ENCODE measurements around the gene PPP2R5E. TPM values are rescaled to one million over a fixed set of nuclear protein-coding genes. Genes with fewer than 3 reads are reported as not detected.

PPP2R5E gene
- total and polyA plus RNA-seq, 2 experiments from 2014 or later = 30.9 to 31.4 TPM

DNA sequence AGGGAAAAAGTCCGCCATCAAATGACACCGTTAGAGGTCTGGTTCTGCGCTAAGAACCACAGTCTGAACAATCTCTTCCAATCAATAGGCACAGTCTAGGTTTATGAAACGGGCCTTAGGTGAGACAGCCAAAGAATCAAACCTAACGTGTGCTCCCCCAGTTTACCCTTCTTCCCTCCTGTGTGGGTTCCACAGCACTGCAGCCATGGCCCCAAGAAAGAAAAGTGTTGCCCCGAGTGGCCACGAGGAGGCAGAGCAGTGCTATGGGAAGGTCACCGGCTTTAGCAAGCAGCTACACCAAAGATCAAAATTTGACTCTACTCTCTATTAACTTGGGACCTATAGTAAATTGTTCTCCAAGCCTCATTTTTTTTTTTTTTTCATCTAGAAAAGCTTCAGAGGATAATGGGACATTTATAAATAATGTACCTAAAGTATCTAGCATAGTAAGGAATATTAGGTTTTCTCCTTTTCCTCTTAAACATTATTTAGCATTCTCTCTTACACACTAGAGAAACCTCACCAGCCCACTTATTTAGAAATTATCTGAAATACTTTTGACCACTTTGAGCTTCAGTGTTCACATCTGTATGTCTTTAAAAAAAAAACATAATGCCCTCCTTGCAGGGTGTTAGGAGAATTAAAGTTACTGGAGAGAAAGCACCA lies 154.3 kb downstream of the PPP2R5E start:
- Histone ChIP-seq H3K27ac (no peak overlapping the region), H3K27me3 (no peaks in the 10 kb centered on the region), H3K36me3 (replicated peaks; ENCODE audit: insufficient read depth, low read depth) (no peaks in the 10 kb centered on the region), H3K4me3 (no peak overlapping the region), H2AFZ (no peak overlapping the region), H3K4me2 (no peak overlapping the region), H3K9me3 (ENCODE audit: low read depth) (no peaks in the 10 kb centered on the region), H3K4me1 (ENCODE audit: insufficient read depth) (peaks cover 6% of the 10 kb centered on the region), H4K20me1 (ENCODE audit: insufficient read depth, poor library complexity, severe bottlenecking) (no peaks in the 10 kb centered on the region), H3K79me2 (no peaks in the 10 kb centered on the region), H3K9me2 (replicated peaks; ENCODE audit: insufficient read depth) (no peaks in the 10 kb centered on the region)
- 58% methylated on average over 8 of the region's 8 CpGs for WGBS (ENCODE audit: low lambda C conversion rate, missing lambda C conversion rate)
- TF ChIP-seq CTCF (IDR thresholded peaks at IDR 0.05; ENCODE audit: poor library complexity) = peak; percentile 73
- TF ChIP-seq EZH2 (IDR thresholded peaks at IDR 0.05; ENCODE audit: borderline replicate concordance) = no peak
- DNase-seq (ENCODE audit: low spot score) = peak; percentile 70

DNA sequence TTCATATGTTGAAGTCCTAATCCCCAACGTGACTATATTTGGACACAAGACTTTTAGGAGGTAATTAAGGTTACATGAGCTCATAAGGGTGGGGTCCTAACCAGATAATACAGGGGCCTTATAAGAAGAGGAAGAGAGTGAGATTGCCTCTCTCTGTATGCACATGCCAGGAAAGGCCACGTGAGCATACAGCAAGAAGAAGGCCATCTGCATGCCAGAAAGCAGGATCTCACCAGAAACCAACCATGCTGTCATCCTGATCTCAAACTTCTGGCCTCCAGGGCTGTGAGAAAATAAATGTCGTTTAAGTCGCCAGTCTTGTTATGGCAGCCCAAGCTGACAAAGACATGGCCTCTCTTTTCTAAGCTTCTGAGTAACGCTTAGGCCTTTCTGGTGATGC lies 155.5 kb downstream of the PPP2R5E start:
- no peaks in the 10 kb centered on the region for H3K9me2 ChIP-seq (replicated peaks; ENCODE audit: insufficient read depth)
- 89% methylated on average over 5 of the region's 5 CpGs for WGBS (ENCODE audit: low lambda C conversion rate, missing lambda C conversion rate)
- TF ChIP-seq EZH2phosphoT487 (IDR thresholded peaks at IDR 0.05; ENCODE audit: low read depth, severe bottlenecking, unreplicated experiment) (no peak), EZH2 (IDR thresholded peaks at IDR 0.05; ENCODE audit: borderline replicate concordance) (no peak), CTCF (IDR thresholded peaks at IDR 0.05; ENCODE audit: poor library complexity) (no peak)
- no peak overlapping the region for H2AFZ ChIP-seq
- peaks cover under 1% of the 10 kb centered on the region for H3K4me1 ChIP-seq (ENCODE audit: insufficient read depth)
- no peak overlapping the region for H3K4me3 ChIP-seq
- no peaks in the 10 kb centered on the region for H3K27me3 ChIP-seq
- DNase-seq (ENCODE audit: low spot score) = no peak
- no peaks in the 10 kb centered on the region for H3K79me2 ChIP-seq
- H3K4me2 ChIP-seq = no peak overlapping the region
- no peaks in the 10 kb centered on the region for H3K9me3 ChIP-seq (ENCODE audit: low read depth)
- no peak overlapping the region for H3K27ac ChIP-seq
- no peaks in the 10 kb centered on the region for H4K20me1 ChIP-seq (ENCODE audit: insufficient read depth, poor library complexity, severe bottlenecking)
- no peaks in the 10 kb centered on the region for H3K36me3 ChIP-seq (replicated peaks; ENCODE audit: insufficient read depth, low read depth)

- H4K20me1 ChIP-seq (ENCODE audit: insufficient read depth, poor library complexity, severe bottlenecking) = no peaks in the 10 kb centered on the region
- no peak overlapping the region for H3K4me3 ChIP-seq
- TF ChIP-seq CTCF (IDR thresholded peaks at IDR 0.05; ENCODE audit: poor library complexity) (no peak), EZH2 (IDR thresholded peaks at IDR 0.05; ENCODE audit: borderline replicate concordance) (no peak), EZH2phosphoT487 (IDR thresholded peaks at IDR 0.05; ENCODE audit: low read depth, severe bottlenecking, unreplicated experiment) (no peak)
- H3K4me2 ChIP-seq = no peak overlapping the region
- H3K4me1 ChIP-seq (ENCODE audit: insufficient read depth) = no peaks in the 10 kb centered on the region
- no peaks in the 10 kb centered on the region for H3K9me2 ChIP-seq (replicated peaks; ENCODE audit: insufficient read depth)
- no peaks in the 10 kb centered on the region for H3K27me3 ChIP-seq
- H3K9me3 ChIP-seq (ENCODE audit: low read depth) = no peaks in the 10 kb centered on the region
- no peak for DNase-seq (ENCODE audit: low spot score)
- H2AFZ ChIP-seq = no peak overlapping the region
- no peaks in the 10 kb centered on the region for H3K36me3 ChIP-seq (replicated peaks; ENCODE audit: insufficient read depth, low read depth)
- no peak overlapping the region for H3K27ac ChIP-seq
- 80% methylated on average over 4 of the region's 4 CpGs for WGBS (ENCODE audit: low lambda C conversion rate, missing lambda C conversion rate)
- no peaks in the 10 kb centered on the region for H3K79me2 ChIP-seq
Observed at GRCh38 chr14:63383776-63384367, 159.3 kb downstream of the PPP2R5E start.
